NCI-H2196 (cell line): ENCODE measurements around the gene MLLT10.

Experiments
- DNase-seq: peaks from one replicate; lab custom pipeline; 2025; ENCODE audit not compliant: unreplicated experiment; lab: John Stamatoyannopoulos, UW

Gene MLLT10

DNA sequence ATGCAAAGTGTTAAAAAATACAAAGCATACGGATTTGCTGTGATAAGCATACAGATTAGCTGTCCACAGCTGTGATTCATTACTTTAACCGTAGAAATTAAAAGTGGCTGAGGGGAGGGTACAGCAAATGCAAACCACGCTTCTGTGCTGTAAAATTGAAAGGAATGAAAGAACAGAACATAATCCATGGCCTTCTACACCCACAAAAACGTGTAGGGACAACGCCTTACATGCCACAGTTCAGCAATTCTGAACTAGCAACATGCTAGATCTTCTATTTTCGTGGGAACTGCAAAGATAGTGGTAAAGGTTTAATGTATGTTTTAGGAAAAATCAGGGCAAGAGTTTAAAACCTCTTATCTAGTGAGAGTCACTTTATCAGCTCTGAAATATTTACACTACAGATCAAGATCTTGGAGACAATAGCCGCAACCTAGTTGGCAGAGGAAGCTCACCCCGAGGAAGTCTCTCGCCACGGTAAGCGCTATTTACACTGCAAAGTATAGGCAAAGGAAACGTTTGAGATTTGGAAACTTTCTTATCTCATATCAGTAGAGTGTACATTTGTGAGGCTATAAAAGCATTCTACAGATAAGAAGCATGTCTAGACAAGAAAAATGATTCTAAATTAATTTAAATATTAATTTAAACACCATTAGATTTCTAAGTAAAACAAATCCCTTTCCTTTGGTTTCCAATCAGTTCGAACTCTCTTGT, 193.6 kb downstream of the MLLT10 start:
- no peak for DNase-seq

DNA sequence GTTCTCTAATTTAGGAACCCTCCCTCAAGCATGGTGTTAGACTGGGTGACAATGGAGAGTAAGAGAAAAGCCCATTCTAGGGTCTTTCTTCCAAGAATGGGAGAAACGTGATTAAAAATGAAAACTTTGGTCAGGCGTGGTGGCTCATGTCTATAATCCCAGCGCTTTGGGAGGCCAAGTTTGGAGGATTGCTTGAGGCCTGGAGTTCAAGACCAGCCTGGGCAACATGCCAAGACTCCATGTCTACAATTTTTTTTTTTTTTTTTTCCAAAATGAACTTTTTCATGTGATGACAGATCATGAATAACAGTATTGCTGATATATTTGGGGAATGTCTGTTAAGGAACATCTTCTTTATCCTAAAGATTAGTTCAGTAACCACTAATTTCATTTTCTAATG, 194.6 kb downstream of the MLLT10 start:
- DNase-seq, result no peak

DNA sequence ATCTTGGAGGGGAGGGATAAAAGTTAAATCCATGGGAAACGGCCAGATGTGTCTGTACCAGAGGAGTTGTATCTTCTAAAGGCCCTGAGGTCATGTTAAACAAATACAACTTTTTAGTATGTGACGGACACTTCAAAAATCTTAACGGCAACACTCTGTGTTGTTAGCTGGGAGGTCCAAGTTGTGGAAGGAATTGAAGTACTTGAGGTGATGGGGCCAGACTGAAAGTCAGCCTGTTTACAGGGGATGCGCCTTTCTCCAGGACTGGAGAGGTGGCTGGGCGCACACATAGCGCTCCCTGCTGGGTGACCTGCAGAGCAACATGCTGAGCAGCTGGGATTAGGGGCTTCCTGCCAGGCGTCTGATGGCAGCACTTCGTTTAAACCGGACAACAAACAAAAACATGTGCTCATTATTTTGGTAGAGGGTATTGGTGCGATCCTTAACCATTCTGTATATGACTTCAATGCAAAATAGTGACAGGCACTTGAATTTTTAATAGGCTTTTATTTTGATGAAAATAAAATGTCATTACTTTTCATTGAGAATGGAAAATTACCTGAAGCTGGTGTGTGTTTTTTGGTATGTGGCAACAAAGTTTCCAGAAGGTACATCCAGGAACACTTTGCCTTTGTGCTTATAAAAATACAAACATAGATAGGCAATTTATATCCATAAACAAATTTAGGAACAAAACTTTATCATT, 198.2 kb downstream of the MLLT10 start:
- no peak for DNase-seq

DNA sequence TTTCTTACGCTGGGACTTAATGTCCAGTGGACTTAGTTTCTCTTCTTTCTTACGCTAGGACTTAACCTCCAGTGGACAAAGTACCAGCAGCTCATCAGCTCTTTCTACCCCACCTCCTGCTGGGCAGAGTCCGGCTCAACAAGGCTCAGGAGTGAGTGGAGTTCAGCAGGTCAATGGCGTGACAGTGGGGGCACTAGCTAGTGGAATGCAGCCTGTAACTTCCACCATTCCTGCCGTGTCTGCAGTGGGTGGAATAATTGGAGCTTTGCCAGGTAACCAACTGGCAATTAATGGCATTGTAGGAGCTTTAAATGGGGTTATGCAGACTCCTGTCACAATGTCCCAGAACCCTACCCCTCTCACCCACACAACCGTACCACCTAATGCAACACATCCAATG, 199.7 kb downstream of the MLLT10 start:
- no peak for DNase-seq

DNA sequence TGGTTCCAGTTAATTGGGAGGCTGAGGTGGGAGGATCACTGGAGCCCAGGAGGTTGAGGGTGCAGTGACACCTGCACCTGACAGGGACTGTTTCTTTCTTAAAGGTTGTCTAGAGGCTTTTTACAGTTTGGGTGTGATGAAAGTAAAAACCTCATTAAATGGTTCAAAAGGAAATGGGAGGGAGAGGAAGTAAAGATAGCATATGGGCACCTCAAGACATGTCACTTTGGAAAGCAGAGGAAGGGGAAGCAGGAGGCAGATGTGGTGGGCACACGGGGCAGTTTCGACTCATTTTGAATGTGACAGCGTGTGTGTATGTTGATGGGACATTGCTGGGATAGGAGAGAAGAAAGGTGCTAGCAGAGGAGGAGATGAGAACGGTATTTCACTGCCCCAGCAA, 203.1 kb downstream of the MLLT10 start:
- no peak for DNase-seq

DNA sequence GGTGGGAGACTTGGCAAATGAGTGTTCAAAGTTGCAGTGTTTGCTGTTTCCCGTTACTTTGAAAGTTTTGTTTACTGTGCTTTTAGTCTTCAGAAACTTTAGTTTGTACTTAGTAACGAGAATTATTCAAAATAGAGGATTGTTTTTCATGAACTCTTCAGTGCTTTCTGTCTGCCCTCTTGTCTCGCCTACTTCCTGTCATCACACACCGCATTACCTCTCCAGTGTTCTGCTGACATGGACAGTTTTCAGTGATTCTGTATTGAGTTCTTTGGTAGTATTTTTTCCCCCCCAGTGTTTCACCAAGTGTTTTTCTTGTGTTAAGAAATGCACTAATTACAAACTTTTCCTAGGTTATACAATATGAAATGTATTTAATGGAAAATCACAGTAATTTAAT, 207.0 kb downstream of the MLLT10 start:
- DNase-seq, result no peak

DNA sequence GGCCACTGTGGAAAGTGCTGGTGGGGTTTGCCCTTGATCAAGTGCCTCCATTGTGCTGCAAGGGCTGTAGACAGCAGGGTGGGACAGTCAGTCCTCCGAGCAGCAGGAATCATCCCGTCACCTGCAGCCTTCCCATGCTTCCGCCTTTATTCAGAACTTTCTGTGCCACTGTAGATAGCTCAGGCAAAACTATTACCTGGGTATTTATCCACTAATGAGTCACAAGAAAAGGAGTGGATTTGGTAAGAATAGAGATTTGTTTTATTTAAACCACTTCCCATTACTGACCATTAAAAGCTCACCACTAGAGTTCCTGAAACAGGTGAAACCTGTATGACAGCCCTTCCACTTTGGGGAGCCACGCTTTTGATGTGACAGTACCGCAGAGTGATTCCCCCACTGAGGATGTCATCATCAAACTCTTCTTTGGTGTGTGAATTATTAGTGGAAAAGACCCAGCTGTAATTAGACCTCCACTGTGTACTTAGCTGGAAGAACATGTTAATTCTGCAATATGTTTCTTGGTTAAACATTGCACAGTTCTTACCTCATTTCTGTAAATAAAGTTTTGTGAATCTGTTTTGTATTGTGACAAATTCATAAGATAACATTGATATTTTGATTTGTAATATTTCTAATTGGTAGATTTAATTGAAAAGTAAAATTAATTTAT, 208.8 kb downstream of the MLLT10 start:
- no peak for DNase-seq

DNA sequence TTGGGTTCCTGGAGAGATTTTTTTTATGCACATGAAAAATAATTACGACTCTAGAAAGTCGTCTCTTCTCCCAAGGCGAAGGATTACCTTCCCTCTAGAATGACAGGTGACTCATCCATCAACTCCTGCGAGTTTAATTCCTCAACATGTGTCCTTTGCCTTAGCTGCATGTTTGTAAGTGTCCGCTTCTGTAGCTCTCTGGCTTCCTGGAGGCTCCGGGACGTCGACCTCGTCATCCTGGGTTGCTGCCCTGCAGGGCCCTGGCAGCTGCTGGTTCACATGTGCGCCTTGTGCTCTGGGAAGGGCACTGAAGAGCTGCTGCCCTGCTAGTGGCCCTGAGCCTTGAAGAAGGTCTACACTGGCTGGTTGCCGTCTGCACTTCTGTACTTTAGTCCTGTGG, 210.2 kb downstream of the MLLT10 start:
- no peak for DNase-seq

DNA sequence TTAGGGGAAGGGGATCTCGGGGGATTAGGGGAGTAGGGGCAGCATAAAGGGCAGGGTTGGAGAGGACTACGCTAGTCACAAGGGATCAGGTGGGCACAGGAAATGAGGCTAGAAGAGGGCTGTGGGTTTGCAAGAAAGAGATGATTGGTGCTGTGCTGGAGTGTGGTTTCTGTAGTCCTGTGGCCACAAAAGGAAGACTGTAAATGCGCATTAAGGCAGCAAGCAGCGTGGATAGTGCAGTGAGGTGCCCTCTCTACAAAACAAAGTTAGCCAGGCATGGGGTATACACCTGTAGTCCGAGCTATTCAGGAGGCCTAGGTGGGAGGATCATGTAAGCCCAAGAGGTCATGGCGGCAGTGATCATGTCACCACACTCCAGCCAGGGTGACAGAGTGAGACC, 212.1 kb downstream of the MLLT10 start:
- DNase-seq, result no peak

DNA sequence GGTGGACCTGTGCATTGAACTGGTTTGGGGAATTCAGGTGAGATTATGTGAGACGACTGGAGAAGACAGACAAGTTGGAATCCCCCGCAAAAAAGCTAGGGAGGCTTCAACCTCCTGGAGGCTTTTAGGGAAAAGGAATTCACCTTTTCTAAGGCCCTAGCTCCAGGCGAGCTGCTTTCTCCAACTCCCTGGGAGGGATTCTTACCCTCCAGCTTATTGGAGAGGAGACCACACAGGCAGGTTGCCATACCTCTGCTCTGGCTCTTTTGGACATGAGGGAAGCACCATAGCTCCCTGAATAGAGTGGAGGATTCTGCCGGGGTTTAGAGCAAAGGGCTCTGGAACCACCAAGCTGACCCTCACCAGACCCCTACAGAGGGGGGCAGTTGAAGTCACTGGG, 213.8 kb downstream of the MLLT10 start:
- no peak for DNase-seq

DNA sequence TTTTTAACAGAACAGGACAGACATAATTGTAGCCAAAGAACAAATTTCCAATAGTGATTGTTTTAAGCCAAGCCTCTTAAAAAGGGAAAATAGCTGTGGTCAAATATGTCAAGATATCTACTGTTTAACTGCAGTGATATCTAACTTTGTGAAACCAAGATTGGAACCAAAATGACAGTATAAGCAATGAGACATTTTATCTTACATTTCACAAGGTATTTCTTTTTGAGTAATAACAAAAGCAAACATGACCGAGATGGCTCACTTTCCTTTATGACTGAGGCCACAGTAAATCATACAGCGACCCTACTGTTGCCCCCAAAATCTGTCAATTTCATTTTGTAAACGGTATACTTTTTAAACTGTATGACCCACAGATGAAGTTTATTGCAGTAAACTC, 215.8 kb downstream of the MLLT10 start:
- DNase-seq, result no peak

DNA sequence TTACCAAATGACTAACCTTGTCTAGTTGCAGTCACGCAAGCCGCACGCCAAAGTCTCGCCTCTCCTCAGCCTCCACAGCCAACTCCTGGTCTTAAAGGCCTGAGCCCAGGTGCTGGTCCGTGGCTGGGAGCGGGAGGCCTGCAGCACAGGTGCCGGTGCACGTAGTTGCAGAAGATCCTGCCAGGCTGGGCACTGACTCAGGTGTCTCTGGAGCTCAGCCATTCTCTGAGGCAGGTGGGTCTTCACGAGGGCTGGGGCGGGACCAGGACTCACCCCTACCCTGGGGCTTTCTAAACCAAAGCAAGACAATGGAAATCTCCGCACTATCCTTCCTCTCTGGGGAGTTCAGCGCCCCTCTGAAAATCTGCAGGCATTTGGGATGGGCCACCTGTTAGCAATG, 216.4 kb downstream of the MLLT10 start:
- no peak for DNase-seq

DNA sequence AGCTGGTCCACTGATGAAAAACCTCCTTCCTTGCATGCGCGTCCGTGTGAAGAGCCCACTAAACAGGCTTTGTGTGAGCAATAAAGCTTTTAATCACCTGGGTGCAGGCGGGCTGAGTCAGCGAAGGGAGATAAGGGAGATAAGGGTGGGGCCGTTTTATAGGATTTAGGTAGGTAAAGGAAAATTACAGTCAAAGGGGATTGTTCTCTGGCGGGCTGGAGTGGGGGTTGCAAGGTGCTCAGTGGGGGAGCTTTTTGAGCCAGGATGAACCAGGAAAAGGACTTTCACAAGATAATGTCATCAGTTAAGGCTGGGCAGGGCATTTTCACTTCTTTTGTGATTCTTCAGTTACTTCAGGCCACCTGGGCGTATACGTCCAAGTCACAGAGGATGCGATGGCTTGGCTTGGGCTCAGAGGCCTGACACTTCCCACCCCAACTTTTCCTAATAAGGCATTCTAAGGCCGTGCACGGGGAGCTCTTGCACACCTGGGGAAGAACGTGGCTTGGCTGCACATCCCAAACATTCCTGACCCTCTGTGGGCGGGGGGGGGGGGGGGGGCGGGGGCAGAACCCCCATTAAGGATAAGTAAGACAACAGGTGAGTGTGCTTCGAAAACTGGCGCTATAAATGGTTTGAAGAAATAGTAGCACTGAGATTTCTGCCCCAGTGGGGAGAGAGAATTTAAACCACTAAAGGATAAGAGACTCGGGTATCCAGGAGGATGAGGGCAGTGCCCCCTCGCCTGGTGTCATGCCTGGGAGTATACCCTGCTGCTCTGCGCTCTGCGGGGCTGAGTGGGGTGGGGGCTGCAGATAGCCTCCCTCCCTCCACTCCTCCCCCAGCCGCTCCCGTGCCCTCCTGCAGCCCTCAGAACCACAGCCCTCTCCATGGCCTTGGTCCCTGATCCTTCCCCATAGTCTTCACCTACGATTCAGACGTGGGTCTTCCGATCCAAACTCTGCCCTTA, 217.6 kb downstream of the MLLT10 start:
- no peak for DNase-seq

DNA sequence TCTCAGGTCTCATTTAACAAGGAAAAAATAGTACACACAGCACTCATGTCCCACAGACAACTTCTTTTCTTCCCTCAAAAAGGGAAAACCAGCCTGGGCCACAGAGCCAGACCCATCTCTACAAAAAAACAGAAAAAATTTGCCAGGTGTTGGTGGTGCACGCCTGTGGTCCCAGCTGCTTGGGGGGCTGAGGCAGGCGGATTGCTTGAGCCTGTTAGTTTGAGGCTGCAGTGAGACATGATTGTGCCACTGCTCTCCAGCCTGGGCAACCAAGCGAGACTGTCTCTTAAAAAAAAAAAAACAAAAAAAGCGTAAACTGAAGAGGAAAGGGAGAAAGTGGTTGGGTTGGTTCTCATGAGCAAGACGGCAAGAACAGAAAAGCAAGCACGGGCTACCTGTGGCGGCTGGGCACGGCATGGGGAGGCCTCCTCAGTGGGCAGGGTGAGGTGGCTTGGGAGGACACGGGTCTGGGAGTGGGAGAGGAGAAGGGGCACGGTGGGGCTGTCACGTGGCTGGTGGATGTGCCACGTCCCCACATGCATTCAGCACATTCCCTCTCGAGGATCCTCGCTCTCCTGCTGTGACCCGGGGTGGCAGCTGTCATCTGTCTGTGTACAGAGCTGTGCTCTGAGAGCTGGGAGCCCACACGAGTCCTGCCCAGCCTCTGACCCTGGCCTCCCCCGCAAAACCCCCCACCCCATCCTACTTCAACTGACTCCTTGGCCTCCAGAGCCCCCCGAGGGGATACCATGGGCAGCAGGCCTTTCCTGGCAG, 219.7 kb downstream of the MLLT10 start:
- no peak for DNase-seq

DNA sequence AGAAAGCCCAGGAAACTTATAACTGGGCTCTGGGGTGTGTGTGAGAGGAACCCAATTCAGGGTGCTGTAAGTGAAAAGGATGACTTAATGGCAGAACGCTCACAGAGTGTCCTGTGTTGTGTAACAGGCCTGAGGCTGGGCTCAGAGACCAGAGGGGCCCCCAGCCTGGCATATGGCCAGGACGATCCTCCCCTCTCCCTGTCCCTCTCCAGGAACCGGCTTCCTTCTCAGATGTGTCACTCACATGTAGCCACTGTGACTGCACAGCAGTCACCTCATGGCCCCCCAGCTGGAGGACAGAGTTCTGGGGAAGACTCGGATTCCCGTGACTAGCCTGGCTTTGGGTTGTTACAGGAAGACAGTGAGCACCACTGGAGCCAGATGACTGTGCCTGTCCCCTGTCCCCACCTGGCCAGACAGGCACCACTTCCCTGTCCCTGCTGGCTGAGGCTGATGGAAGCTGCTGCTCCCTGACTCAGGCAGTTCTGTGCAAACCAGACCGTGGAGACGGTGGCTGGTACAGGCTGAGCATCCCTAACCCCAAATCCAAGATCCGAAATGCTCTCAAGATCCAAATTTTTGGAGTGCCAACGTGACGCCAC, 220.5 kb downstream of the MLLT10 start:
- DNase-seq, result no peak

DNA sequence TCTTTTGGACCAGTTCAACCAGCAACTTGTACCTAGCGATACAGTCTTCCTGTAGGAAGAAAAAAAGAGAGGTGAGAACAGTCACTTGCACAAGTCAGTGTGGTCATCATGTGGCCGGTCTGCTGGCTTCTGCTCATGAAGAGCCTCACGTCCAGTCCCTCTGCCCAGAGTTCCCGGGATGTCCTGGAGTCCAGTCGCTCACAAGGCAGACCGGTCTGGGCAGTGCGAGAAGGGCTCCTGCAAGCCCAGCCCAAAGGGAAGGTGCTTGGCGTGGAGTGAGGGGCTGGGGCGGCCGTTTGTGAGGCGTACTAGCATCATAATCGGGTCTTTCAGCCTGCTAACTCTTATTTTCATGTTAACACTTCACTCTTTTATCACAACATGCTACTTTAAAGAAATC, 222.7 kb downstream of the MLLT10 start:
- no peak for DNase-seq

DNA sequence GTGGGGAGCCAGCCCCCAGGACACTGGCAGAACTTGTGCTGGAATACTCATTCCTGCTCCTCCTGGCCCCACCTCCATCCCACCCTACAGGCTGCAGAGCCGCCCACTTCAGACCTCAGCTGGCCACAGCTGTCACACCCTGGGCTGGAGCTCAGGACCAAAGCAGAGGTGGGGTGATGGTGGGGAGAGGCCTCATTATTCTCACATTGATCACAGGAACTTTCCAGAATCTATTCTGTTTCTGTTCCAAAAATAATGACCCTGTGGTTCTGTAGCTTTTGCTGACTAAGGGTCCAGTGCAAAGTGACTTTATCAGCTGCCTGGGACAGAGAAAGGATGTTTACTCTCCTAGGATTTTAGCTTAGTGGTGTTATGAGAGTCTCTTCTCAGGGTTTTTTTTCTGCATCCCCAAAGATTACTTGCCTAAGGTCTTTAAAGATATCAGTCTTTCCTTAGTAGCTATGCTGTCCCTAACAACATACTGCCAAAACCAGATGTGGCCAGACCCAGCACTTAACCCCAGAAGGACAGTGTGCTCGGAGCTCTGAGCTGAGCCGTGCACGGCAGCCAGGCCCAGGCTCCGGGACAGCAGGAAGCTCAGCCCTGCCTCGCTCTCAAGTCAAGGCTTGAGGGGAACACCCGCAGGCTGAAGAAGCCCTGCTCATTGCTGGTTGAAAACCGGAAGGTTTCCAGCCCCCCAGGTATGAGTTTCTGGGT, 223.3 kb downstream of the MLLT10 start:
- DNase-seq, result no peak

DNA sequence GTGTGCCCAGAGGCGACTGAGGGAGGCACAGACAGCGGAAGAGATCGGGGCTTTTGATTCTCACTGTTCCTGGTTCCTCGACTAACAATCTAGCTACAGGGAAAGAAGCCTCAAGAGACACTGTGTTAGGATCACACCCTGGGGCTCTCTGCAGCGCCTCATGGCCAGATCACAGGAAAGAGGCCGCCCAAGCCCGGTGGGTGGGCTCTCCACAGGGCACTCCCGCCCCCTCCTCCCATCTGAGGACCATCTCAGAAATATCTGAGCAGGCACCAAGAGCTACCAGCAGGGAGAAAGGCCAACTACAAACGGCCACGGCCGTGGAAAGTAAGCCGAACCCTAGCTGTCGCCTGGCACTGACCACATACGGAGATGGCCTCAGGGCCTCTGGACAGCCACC, 224.2 kb downstream of the MLLT10 start:
- no peak for DNase-seq

DNA sequence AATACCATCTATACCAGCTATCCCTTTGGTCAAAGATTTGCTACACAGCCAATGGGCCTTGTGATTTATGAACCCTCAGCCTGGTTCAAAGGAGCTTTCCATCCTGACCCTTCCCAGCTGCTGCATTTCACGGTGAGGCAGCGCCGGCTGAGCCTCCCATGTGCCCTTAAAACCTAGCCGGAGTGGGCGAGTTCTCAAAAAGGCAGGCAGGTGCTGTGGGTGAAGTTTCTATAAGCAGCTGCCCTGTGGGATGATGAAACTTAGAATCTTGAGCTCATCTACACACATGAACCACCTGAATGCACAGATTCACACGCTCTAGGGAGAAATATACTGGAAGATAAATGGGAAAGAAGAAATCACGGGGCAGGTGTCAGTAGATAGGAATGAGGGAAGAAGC, 224.7 kb downstream of the MLLT10 start:
- no peak for DNase-seq
